Fibroblast of lung (primary cell): Measurements from ENCODE around the gene C16orf89. TPM values are rescaled to one million over a fixed set of nuclear protein-coding genes. Genes with fewer than 3 reads are reported as not detected.

Experiments
- DNase-seq, 2 donors: peaks; one replicate each; pipeline versions ENCODE4 v3.0.0 to v3.0.0-alpha.2; 2010; ENCODE audit warnings: low read depth in 2 of 2
- H2AFZ ChIP-seq: 2 replicates; pipeline ENCODE4 v1.5.1; 2012; ENCODE audit warnings: low read length, control low read depth, inconsistent platforms
- H3K27ac ChIP-seq: 2 replicates; pipeline ENCODE4 v1.5.1; 2011; ENCODE audit warnings: low read length, control low read depth; ENCODE audit not compliant: insufficient read depth
- H3K27me3 ChIP-seq: 2 replicates; pipeline ENCODE4 v1.5.1; 2011; ENCODE audit warnings: mild to moderate bottlenecking, low read length; ENCODE audit not compliant: control insufficient read depth, insufficient read depth
- H3K36me3 ChIP-seq: 2 replicates; pipeline ENCODE4 v1.5.1; 2011; ENCODE audit warnings: low read length; ENCODE audit not compliant: control insufficient read depth, insufficient read depth
- H3K4me1 ChIP-seq: 2 replicates; pipeline ENCODE4 v1.5.1; 2011; ENCODE audit warnings: low read length; ENCODE audit not compliant: control insufficient read depth, insufficient read depth; ENCODE audit errors: extremely low read depth
- H3K4me2 ChIP-seq: 2 replicates; pipeline ENCODE4 v1.5.1; 2011; ENCODE audit warnings: low read length, control low read depth; ENCODE audit not compliant: insufficient read depth; ENCODE audit errors: extremely low read depth
- H3K4me3 ChIP-seq, 4 experiments: fragments of 200-600 bp in 1 of 4; sonication (generic) in 1 of 4; replicated peaks in 1 of 4; 2 replicates each; pipeline ENCODE4 v1.5.1; 2011 to 2016; ENCODE audit warnings: low read length in 4 of 4, low read depth in 3 of 4, mild to moderate bottlenecking in 3 of 4, control low read depth in 2 of 4, inconsistent platforms in 1 of 4, mixed read lengths in 1 of 4; ENCODE audit not compliant: insufficient read depth in 1 of 4; ENCODE audit errors: control extremely low read depth in 1 of 4
- H3K79me2 ChIP-seq: 2 replicates; pipeline ENCODE4 v1.5.1; 2012; ENCODE audit warnings: mild to moderate bottlenecking, low read length, inconsistent platforms; ENCODE audit not compliant: control insufficient read depth, insufficient read depth
- H3K9ac ChIP-seq: 2 replicates; pipeline ENCODE4 v1.5.1; 2011; ENCODE audit warnings: mild to moderate bottlenecking, low read length, control low read depth; ENCODE audit not compliant: insufficient read depth
- H3K9me3 ChIP-seq: 2 replicates; pipeline ENCODE4 v1.5.1; 2012; ENCODE audit warnings: low read depth, low read length; ENCODE audit not compliant: control insufficient read depth, insufficient read depth
- H4K20me1 ChIP-seq: 2 replicates; pipeline ENCODE4 v1.5.1; 2011; ENCODE audit warnings: low read length; ENCODE audit not compliant: control insufficient read depth, insufficient read depth; ENCODE audit errors: extremely low read depth
- EZH2 ChIP-seq: IDR thresholded peaks from 2 replicates; pipeline ENCODE4 v1.5.1; 2012; ENCODE audit warnings: low read length, control low read depth, mild to moderate bottlenecking; ENCODE audit errors: missing control alignments
- polyA plus RNA-seq, 2 donors: library from polyadenylated mRNA; depleted of rRNA in 1 of 2; stranded (reverse) in 1 of 2; unstranded in 1 of 2; fragments of >200 nt; gene quantifications; 2 replicates each; pipeline ENCODE4 v1.2.1, GENCODE V29; 2011 to 2012; ENCODE audit warnings: missing spikeins in 1 of 2
- total RNA-seq: library from RNA; depleted of rRNA; stranded (reverse); fragments of >200 nt; gene quantifications from 2 replicates; pipeline ENCODE4 v1.2.1, GENCODE V29; 2014
- TF ChIP-seq, protein P1 (sequence below), 2 donors: IDR thresholded peaks in 1 of 2; conservative IDR thresholded peaks in 1 of 2; 1 replicate in 1 of 2; 2 replicates in 1 of 2; pipeline ENCODE4 v1.5.1; 2011 to 2012; ENCODE audit warnings: low read length in 2 of 2, control low read depth in 1 of 2, inconsistent platforms in 1 of 2, low read depth in 1 of 2, mild to moderate bottlenecking in 1 of 2

Gene C16orf89
- total and polyA plus RNA-seq, 2 donors (not counting 1 experiment from before 2014, with no cell fraction given), result 0.53 to 5.9 TPM

GRCh38 chr16:5069048-5069447 is 3.3 kb upstream of the C16orf89 start:
- no peak overlapping the region for H3K27ac ChIP-seq
- peaks cover 3% of the 10 kb centered on the region for H3K4me1 ChIP-seq
- H2AFZ ChIP-seq, result no peak overlapping the region
- no peak for DNase-seq
- H4K20me1 ChIP-seq, result no peaks in the 10 kb centered on the region
- peaks cover 11% of the 10 kb centered on the region for H3K79me2 ChIP-seq
- TF ChIP-seq, protein P1, sequence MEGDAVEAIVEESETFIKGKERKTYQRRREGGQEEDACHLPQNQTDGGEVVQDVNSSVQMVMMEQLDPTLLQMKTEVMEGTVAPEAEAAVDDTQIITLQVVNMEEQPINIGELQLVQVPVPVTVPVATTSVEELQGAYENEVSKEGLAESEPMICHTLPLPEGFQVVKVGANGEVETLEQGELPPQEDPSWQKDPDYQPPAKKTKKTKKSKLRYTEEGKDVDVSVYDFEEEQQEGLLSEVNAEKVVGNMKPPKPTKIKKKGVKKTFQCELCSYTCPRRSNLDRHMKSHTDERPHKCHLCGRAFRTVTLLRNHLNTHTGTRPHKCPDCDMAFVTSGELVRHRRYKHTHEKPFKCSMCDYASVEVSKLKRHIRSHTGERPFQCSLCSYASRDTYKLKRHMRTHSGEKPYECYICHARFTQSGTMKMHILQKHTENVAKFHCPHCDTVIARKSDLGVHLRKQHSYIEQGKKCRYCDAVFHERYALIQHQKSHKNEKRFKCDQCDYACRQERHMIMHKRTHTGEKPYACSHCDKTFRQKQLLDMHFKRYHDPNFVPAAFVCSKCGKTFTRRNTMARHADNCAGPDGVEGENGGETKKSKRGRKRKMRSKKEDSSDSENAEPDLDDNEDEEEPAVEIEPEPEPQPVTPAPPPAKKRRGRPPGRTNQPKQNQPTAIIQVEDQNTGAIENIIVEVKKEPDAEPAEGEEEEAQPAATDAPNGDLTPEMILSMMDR (conservative IDR thresholded peaks at IDR 0.05 in 1 of 2, IDR thresholded peaks at IDR 0.05 in 1 of 2; ENCODE audit: low read depth in 1 of 2, low read length in 2 of 2), result no peak
- no peak for TF ChIP-seq EZH2
- no peaks in the 10 kb centered on the region for H3K36me3 ChIP-seq
- H3K27me3 ChIP-seq, result peaks cover 12% of the 10 kb centered on the region
- H3K4me3 ChIP-seq, result no peak overlapping the region
- H3K4me2 ChIP-seq, result no peak overlapping the region
- H3K9me3 ChIP-seq, result no peaks in the 10 kb centered on the region
- H3K9ac ChIP-seq, result no peak overlapping the region

DNA sequence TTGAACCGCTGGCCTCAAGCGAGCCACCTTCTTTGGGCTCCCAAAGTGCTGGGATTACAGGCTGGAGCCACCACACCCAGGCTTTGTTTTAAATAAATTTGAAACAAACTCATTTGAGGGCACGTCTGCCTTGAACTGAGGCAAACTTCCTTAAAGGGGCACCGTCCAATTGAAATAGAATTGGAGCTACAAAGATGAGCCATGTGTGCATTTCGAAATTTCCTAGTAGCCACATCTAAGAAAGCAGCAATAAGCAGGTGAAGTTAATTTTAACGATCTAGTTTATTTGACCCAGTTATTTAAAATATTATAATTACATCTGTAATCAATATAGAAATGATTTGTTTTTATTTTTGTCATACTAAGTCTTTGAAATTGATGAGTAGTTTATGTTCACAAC is 755 bp upstream of the C16orf89 start:
- no peak overlapping the region for H3K4me2 ChIP-seq
- DNase-seq, result no peak
- H4K20me1 ChIP-seq, result no peaks in the 10 kb centered on the region
- H3K4me1 ChIP-seq, result no peaks in the 10 kb centered on the region
- H3K27me3 ChIP-seq, result peaks cover 12% of the 10 kb centered on the region
- no peaks in the 10 kb centered on the region for H3K9me3 ChIP-seq
- no peak overlapping the region for H2AFZ ChIP-seq
- no peak overlapping the region for H3K9ac ChIP-seq
- no peak overlapping the region for H3K4me3 ChIP-seq
- no peak for TF ChIP-seq EZH2
- TF ChIP-seq, protein P1 (conservative IDR thresholded peaks at IDR 0.05 in 1 of 2, IDR thresholded peaks at IDR 0.05 in 1 of 2; ENCODE audit: low read depth in 1 of 2, low read length in 2 of 2), result no peak
- H3K27ac ChIP-seq, result no peak overlapping the region
- no peaks in the 10 kb centered on the region for H3K36me3 ChIP-seq
- no peaks in the 10 kb centered on the region for H3K79me2 ChIP-seq

DNA sequence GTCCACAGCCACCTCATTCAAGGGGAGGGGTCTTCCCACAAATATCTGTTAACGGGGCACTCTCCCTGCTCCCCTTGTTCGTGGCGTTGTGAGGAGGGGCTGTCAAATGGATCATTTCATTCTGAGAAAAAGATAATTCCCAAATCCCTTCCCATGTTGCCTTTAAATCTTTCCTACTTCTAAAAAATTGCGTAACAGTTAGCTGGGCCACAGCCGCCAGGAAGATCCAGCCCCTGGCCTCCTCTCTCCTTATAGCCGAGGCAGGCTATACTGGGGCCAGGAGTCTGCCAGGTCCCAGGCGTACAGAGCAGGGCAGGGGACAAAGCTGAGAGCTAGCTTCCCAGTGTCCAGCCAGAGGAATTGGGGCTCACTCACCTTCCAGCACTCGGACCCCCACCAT is 430 bp downstream of the C16orf89 start:
- Histone ChIP-seq H3K9ac (no peak overlapping the region), H3K9me3 (no peaks in the 10 kb centered on the region), H4K20me1 (no peaks in the 10 kb centered on the region), H3K27ac (no peak overlapping the region), H3K4me3 (no peak overlapping the region), H3K4me1 (no peaks in the 10 kb centered on the region), H3K27me3 (peaks cover 12% of the 10 kb centered on the region), H2AFZ (peak overlapping the region; percentile 12), H3K4me2 (no peak overlapping the region), H3K36me3 (no peaks in the 10 kb centered on the region), H3K79me2 (no peaks in the 10 kb centered on the region)
- DNase-seq, result no peak
- TF ChIP-seq EZH2, result no peak
- TF ChIP-seq, protein P1 (conservative IDR thresholded peaks at IDR 0.05 in 1 of 2, IDR thresholded peaks at IDR 0.05 in 1 of 2; ENCODE audit: low read depth in 1 of 2, low read length in 2 of 2), result no peak
